HepG2 (cell line): ENCODE measurements around the gene RPLP1. TPM values are rescaled to one million over a fixed set of nuclear protein-coding genes. Genes with fewer than 3 reads are reported as not detected.

ENCODE experiments used
- JUN ChIP-seq: sonication (generic); formaldehyde crosslinking; IDR thresholded peaks from 2 replicates; pipeline ENCODE4 v1.4.0; 2020; ENCODE audit warnings: mild to moderate bottlenecking, missing genetic modification reagents
- MAF1 ChIP-seq: sonication (generic); formaldehyde crosslinking; IDR thresholded peaks from 2 replicates; pipeline ENCODE4 v1.5.0; 2020; ENCODE audit warnings: missing genetic modification reagents, borderline replicate concordance
- MEIS1 ChIP-seq: sonication (generic); formaldehyde crosslinking; IDR thresholded peaks from 2 replicates; pipeline ENCODE4 v1.9.0; 2021; ENCODE audit warnings: mild to moderate bottlenecking, missing genetic modification reagents, moderate library complexity, borderline replicate concordance
- NFIC ChIP-seq: IDR thresholded peaks from 2 replicates; pipeline ENCODE4 v1.6.1; 2012; ENCODE audit warnings: mild to moderate bottlenecking, low read length, inconsistent platforms
- NR2C2 ChIP-seq: sonication (generic); formaldehyde crosslinking; IDR thresholded peaks from 2 replicates; pipeline ENCODE4 v1.4.0; 2020; ENCODE audit warnings: missing genetic modification reagents, mild to moderate bottlenecking, moderate library complexity, borderline replicate concordance
- PRMT3 ChIP-seq: sonication (generic); formaldehyde crosslinking; IDR thresholded peaks from 2 replicates; pipeline ENCODE4 v1.8.1; 2022; ENCODE audit warnings: low read depth, mild to moderate bottlenecking, moderate library complexity, missing genetic modification reagents, borderline replicate concordance
- SALL1 ChIP-seq: sonication (generic); formaldehyde crosslinking; IDR thresholded peaks from 2 replicates; pipeline ENCODE4 v1.8.0; 2022; ENCODE audit warnings: mild to moderate bottlenecking, missing genetic modification reagents
- SIX1 ChIP-seq: sonication (generic); formaldehyde crosslinking; IDR thresholded peaks from 2 replicates; pipeline ENCODE4 v1.4.0; 2020; ENCODE audit warnings: missing genetic modification reagents, borderline replicate concordance
- ZNF562 ChIP-seq: sonication (generic); formaldehyde crosslinking; IDR thresholded peaks from 2 replicates; pipeline ENCODE4 v1.8.0; 2022; ENCODE audit warnings: missing genetic modification reagents, borderline replicate concordance
- ZNF616 ChIP-seq: sonication (generic); formaldehyde crosslinking; IDR thresholded peaks from 2 replicates; pipeline ENCODE4 v1.5.0; 2020; ENCODE audit warnings: low read depth, mild to moderate bottlenecking, missing genetic modification reagents
- polyA plus RNA-seq, 8 experiments: library from polyadenylated mRNA; depleted of rRNA in 3 of 8; stranded (reverse) in 7 of 8; unstranded in 1 of 8; fragments of >200 nt; fragmentation: Illumina TruSeq in 4 of 8; extraction: Trizol in 4 of 8; gene quantifications; 2 replicates each; pipeline versions ENCODE4 v1.2.1 to v1.2.3, GENCODE V29; 2011 to 2016; ENCODE audit warnings: low read depth in 4 of 8, missing spikeins in 1 of 8, mixed read lengths in 1 of 8; ENCODE audit not compliant: insufficient read depth in 1 of 8
- total RNA-seq, 5 experiments: library from RNA; depleted of rRNA; stranded (reverse); fragments of >200 nt; fragmentation: Illumina TruSeq; extraction: Trizol; gene quantifications; 2 replicates each; pipeline ENCODE4 v1.2.3, GENCODE V29; 2016; ENCODE audit warnings: low read depth in 1 of 5
- TF ChIP-seq, protein P1 (sequence below): sonication (generic); formaldehyde crosslinking; IDR thresholded peaks from 2 replicates; pipeline ENCODE4 v1.5.0; 2020; ENCODE audit warnings: mild to moderate bottlenecking, missing genetic modification reagents, borderline replicate concordance
- TF ChIP-seq, protein P2 (sequence below): sonication (generic); formaldehyde crosslinking; IDR thresholded peaks from 2 replicates; pipeline ENCODE4 v1.4.0; 2020; ENCODE audit warnings: missing genetic modification reagents
- TF ChIP-seq, protein P3 (sequence below): sonication (generic); formaldehyde crosslinking; IDR thresholded peaks from 2 replicates; pipeline ENCODE4 v1.5.1; 2020; ENCODE audit warnings: missing genetic modification reagents, mild to moderate bottlenecking, borderline replicate concordance
- TF ChIP-seq, protein P4 (sequence below): IDR thresholded peaks from 2 replicates; pipeline ENCODE4 v1.6.1; 2016; ENCODE audit warnings: low read depth, missing genetic modification reagents, missing compliant biosample characterization

Gene RPLP1
- total and polyA plus RNA-seq, 2 of the 13 experiments (the other 11 are each of a cell fraction or from before 2014, with no cell fraction given), result 817 to 929 TPM

DNA sequence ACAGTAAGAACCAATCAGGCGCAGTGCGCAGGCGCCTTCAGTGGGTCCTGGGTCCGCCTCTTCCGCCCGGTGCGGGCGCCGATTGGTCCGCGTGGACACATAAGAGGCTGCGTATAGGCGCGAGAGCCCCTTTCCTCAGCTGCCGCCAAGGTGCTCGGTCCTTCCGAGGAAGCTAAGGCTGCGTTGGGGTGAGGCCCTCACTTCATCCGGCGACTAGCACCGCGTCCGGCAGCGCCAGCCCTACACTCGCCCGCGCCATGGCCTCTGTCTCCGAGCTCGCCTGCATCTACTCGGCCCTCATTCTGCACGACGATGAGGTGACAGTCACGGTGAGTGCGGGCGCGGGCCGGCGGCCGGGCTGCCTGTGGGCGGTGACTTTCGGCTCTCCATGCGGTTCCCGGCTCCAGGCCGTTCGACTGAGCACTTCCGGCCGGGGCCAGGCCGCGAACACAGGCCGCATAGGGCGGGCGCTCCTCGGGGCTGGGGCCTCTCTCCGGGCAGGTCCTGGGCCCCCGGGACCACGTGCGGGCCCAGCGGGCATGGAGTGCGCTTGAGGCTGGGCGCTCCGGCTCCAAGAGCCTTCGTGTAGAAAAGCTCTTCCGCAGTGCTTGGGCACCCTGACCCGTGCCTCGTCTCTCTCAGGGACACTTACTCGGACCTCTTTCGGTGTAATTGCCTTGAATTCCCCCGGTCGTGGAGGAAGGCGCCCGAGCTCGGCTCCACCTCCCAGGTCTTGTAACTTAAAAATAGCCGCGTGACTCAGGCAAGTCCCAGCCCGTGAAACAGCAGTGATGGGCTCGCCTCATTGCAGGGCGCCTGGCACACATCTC lies at the start of gene RPLP1 (continued):
- no peak for TF ChIP-seq SIX1 (CRISPR knock-in tag)
- no peak for TF ChIP-seq MEIS1 (CRISPR knock-in tag)
- no peak for TF ChIP-seq ZNF616 (CRISPR knock-in tag)
- TF ChIP-seq SALL1 (CRISPR knock-in tag), result peak; percentile 91
- TF ChIP-seq, protein P1, sequence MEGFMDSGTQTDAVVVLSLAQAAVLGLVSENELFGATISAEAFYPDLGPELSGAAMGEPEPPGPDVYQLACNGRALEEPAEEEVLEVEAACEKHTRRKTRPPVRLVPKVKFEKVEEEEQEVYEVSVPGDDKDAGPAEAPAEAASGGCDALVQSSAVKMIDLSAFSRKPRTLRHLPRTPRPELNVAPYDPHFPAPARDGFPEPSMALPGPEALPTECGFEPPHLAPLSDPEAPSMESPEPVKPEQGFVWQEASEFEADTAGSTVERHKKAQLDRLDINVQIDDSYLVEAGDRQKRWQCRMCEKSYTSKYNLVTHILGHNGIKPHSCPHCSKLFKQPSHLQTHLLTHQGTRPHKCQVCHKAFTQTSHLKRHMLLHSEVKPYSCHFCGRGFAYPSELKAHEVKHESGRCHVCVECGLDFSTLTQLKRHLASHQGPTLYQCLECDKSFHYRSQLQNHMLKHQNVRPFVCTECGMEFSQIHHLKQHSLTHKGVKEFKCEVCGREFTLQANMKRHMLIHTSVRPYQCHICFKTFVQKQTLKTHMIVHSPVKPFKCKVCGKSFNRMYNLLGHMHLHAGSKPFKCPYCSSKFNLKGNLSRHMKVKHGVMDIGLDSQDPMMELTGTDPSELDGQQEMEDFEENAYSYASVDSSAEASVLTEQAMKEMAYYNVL (CRISPR knock-in tag), result no peak
- TF ChIP-seq, protein P2, sequence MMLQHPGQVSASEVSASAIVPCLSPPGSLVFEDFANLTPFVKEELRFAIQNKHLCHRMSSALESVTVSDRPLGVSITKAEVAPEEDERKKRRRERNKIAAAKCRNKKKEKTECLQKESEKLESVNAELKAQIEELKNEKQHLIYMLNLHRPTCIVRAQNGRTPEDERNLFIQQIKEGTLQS (CRISPR knock-in tag), result no peak
- 0 out of 2 replicates have a peak, but pooled peaks have one; percentile 79 for TF ChIP-seq PRMT3 (CRISPR knock-in tag)
- TF ChIP-seq ZNF562 (CRISPR knock-in tag), result no peak
- TF ChIP-seq JUN (CRISPR knock-in tag), result no peak
- TF ChIP-seq, protein P3, sequence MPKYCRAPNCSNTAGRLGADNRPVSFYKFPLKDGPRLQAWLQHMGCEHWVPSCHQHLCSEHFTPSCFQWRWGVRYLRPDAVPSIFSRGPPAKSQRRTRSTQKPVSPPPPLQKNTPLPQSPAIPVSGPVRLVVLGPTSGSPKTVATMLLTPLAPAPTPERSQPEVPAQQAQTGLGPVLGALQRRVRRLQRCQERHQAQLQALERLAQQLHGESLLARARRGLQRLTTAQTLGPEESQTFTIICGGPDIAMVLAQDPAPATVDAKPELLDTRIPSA (CRISPR knock-in tag), result peak; percentile 76; the same call in 1 of the 2 replicates
- TF ChIP-seq, protein P4, sequence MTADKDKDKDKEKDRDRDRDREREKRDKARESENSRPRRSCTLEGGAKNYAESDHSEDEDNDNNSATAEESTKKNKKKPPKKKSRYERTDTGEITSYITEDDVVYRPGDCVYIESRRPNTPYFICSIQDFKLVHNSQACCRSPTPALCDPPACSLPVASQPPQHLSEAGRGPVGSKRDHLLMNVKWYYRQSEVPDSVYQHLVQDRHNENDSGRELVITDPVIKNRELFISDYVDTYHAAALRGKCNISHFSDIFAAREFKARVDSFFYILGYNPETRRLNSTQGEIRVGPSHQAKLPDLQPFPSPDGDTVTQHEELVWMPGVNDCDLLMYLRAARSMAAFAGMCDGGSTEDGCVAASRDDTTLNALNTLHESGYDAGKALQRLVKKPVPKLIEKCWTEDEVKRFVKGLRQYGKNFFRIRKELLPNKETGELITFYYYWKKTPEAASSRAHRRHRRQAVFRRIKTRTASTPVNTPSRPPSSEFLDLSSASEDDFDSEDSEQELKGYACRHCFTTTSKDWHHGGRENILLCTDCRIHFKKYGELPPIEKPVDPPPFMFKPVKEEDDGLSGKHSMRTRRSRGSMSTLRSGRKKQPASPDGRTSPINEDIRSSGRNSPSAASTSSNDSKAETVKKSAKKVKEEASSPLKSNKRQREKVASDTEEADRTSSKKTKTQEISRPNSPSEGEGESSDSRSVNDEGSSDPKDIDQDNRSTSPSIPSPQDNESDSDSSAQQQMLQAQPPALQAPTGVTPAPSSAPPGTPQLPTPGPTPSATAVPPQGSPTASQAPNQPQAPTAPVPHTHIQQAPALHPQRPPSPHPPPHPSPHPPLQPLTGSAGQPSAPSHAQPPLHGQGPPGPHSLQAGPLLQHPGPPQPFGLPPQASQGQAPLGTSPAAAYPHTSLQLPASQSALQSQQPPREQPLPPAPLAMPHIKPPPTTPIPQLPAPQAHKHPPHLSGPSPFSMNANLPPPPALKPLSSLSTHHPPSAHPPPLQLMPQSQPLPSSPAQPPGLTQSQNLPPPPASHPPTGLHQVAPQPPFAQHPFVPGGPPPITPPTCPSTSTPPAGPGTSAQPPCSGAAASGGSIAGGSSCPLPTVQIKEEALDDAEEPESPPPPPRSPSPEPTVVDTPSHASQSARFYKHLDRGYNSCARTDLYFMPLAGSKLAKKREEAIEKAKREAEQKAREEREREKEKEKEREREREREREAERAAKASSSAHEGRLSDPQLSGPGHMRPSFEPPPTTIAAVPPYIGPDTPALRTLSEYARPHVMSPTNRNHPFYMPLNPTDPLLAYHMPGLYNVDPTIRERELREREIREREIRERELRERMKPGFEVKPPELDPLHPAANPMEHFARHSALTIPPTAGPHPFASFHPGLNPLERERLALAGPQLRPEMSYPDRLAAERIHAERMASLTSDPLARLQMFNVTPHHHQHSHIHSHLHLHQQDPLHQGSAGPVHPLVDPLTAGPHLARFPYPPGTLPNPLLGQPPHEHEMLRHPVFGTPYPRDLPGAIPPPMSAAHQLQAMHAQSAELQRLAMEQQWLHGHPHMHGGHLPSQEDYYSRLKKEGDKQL, result 0 out of 2 replicates have a peak, but pooled peaks have one; percentile 9
- no peak for TF ChIP-seq NFIC
- TF ChIP-seq MAF1 (CRISPR knock-in tag), result no peak
- TF ChIP-seq NR2C2 (CRISPR knock-in tag), result peak; percentile 48; the same call in 1 of the 2 replicates
